GM18907 (cell line): ENCODE results near the gene ZBBX.
A peak's percentile ranks its signal among the peaks of the same experiment; 100 is the strongest.
"Not testable (repeated sequence)": the region's sequence is repeated elsewhere in the genome, so short reads cannot be mapped to it uniquely, and the experiment has no call there.

Experiments
- ATAC-seq: cut with Tn5 transposase; IDR thresholded peaks from one replicate; pipeline ENCODE4 v1.9.1; 2021; ENCODE audit warnings: mild to moderate bottlenecking, moderate library complexity; ENCODE audit not compliant: unreplicated experiment

The ZBBX gene

GRCh38 chr3:167380004-167380689 is at the start of gene ZBBX:
Gene ZBBX, minus strand, starts transcription at chr3:167380297. Its CDS starts 7,396 bp downstream, at chr3:167372901.
- peak; percentile 100 for ATAC-seq

GRCh38 chr3:167426962-167427361 is 46.9 kb upstream of the ZBBX start:
- ATAC-seq = not testable (repeated sequence)

- ATAC-seq = not testable (repeated sequence)
These were observed 42.3 kb upstream of the ZBBX start for GRCh38 chr3:167422396-167422795.

GRCh38 chr3:167409611-167410010 is 29.5 kb upstream of the ZBBX start:
- ATAC-seq = no peak

GRCh38 chr3:167406876-167407492 is 26.9 kb upstream of the ZBBX start:
- peak; percentile 57 for ATAC-seq

GRCh38 chr3:167397826-167398225 is 17.7 kb upstream of the ZBBX start:
- no peak for ATAC-seq

GRCh38 chr3:167396075-167396474 is 16.0 kb upstream of the ZBBX start:
- no peak for ATAC-seq

GRCh38 chr3:167394003-167394402 is 13.9 kb upstream of the ZBBX start:
- no peak for ATAC-seq

- ATAC-seq = no peak
These were observed 2.1 kb upstream of the ZBBX start for GRCh38 chr3:167382155-167382554.

GRCh38 chr3:167375478-167375877 is 4.6 kb downstream of the ZBBX start:
- no peak for ATAC-seq

- no peak for ATAC-seq
These were observed 8.0 kb downstream of the ZBBX start for GRCh38 chr3:167372138-167372537.

GRCh38 chr3:167361948-167362347 is 18.1 kb downstream of the ZBBX start:
- no peak for ATAC-seq

GRCh38 chr3:167361306-167361705 is 18.8 kb downstream of the ZBBX start:
- ATAC-seq = no peak

GRCh38 chr3:167355446-167355845 is 24.7 kb downstream of the ZBBX start:
- ATAC-seq = no peak

GRCh38 chr3:167354751-167355150 is 25.3 kb downstream of the ZBBX start:
- ATAC-seq = no peak

GRCh38 chr3:167350245-167350862 is 29.7 kb downstream of the ZBBX start:
- no peak for ATAC-seq

GRCh38 chr3:167346171-167346570 is 33.9 kb downstream of the ZBBX start:
- ATAC-seq = no peak

- ATAC-seq = no peak
These were observed 48.9 kb downstream of the ZBBX start for GRCh38 chr3:167330993-167331785.

GRCh38 chr3:167323572-167323971 is 56.5 kb downstream of the ZBBX start:
- ATAC-seq = no peak

- no peak for ATAC-seq
These were observed 61.0 kb downstream of the ZBBX start for GRCh38 chr3:167318996-167319615.

GRCh38 chr3:167318306-167318705 is 61.8 kb downstream of the ZBBX start:
- no peak for ATAC-seq
